ENCODE data around the gene CALN1.
"Not testable (repeated sequence)": the region's sequence is repeated elsewhere in the genome, so short reads cannot be mapped to it uniquely, and the experiment has no call there.

The CALN1 gene

DNA sequence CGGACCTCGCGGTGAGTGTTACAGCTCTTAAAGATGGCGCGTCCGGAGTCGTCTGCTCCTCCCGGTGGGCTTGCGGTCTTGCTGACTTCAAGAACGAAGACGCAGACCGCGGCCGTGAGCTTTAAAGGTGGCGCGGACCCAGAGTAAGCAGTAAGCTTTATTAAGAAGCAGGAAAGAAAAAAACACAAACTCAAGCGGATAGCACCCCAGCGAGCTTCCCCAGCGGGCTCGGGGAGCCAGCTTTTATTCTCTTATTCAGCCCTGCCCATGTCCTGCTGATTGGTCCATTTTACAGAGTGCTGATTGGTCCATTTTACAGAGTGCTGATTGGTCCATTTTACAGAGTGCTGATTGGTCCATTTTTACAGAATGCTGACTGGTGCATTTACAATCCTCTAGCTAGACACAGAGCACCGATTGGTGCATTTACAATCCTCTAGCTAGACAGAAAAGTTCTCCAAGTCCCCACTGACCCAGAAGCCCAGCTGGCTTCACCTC is at the start of gene CALN1:
Gene CALN1, minus strand, starts transcription at position 218 of the 498 bp plus-strand sequence.
- DNase-seq (ENCODE audit: low spot score), result not testable (repeated sequence)

- DNase-seq (ENCODE audit: low spot score), result no peak
Observed at GRCh38 chr7:72453471-72453870, 41.3 kb upstream of the CALN1 start.

DNA sequence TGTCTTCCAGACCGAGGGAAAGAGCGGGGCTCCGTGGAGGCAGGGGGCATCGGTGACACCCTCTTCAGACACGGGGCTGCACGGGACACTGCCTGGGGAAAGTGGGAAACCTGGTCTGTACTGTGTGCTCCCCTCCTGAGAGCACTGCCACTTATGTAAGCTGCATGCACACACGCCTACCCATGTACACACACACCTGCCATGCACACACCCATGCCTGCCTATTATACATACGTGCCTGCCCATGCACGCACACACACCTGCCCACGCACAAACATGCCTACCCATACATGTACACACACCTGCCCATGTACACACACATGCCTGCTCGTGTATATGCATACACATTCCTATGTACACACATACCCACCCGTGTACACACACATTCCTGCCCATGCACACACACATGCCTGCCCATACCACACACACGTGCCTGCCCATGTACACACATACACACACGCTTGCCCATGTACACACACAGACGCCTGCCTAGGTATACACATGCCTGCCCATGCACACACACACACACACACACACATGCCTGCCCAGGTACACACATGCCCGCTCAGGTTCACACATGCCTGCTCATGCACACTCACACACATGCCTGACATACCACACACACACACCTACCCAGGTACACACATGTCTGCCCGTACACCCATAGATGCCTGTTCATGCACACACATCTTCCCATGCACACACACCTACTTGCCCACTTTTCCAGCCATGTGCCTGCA is 35.5 kb upstream of the CALN1 start:
- DNase-seq (ENCODE audit: low spot score), result no peak

GRCh38 chr7:72446591-72447462 is 34.7 kb upstream of the CALN1 start:
- DNase-seq (ENCODE audit: low spot score), result no peak

DNA sequence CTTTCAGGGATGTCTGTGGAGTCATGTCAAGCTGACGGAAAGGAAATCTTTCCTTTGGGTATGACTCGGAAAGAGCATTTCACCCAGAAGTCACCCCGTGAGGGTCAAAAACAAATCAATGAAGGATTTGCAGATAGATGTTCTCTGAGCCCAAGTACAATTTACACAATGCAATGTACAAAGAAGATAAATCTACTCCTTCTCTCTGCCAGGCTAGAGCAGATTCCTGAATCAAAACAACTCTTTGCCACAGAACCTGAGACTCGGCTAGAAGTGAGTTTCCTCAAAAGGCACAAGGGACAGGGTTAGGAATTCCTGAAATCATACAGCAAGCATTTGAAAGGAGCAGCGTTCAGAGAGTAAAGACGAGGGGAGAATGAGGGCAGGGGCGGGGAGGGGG is 34.0 kb upstream of the CALN1 start:
- DNase-seq (ENCODE audit: low spot score), result no peak

- DNase-seq (ENCODE audit: low spot score), result no peak
Observed at GRCh38 chr7:72445580-72445979, 33.4 kb upstream of the CALN1 start.

- DNase-seq (ENCODE audit: low spot score), result no peak
Observed at GRCh38 chr7:72445075-72445474, 32.9 kb upstream of the CALN1 start.

DNA sequence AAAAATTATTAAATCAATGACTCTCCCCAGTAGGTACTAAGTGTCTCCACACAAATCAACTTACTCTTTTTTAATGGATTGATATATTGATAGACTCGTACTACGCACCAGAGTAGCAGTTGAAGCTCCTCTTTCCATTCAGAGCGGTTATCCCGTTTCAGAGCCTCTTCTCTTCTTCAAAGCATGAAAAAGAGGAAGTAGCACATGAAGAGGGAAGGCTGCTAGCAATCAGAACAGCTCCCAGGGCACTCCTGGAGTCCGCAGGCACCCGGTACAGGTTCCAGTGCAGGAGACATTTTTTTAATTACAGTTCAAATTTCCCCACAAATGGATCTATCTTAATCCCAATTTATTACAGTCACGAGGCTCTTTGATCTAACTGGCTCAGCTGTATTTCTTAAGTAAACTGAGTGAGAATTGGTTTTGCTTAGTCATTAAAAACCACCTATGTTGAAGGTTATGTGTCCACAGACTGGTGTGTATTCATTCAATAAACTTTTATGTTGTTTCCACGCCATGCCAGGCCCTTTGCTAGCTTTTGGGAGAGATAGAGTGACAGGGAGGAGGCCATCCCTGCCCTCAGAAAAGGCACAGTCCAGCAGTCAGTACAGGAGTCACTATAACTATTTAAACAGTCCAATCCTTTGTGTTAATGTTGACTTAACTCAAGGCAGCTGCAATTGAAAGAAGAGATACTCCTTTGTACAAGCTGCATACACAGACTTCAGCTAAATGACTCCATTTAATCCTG is 32.1 kb upstream of the CALN1 start:
- DNase-seq (ENCODE audit: low spot score), result no peak

- no peak for DNase-seq (ENCODE audit: low spot score)
Observed at GRCh38 chr7:72441791-72442190, 29.7 kb upstream of the CALN1 start.

DNA sequence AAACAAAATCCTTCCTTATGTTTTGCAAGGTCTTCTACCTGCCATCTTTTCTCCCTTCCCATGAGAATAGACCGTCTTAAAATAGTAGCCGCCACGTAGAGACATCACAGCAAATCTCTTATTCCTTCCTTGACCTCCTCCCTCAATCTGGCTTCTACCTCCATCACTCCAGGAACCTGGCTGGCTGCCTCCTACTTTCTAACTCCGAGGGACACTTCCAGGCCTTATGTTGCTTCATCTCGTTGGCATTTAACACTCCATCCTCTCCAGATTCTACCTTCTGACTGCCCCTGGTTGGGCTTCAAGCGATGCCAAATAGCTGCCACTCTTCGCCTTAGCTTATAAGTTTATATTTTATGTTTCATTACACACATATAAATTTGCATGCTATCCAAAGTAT is 26.4 kb upstream of the CALN1 start:
- no peak for DNase-seq (ENCODE audit: low spot score)

- DNase-seq (ENCODE audit: low spot score), result no peak
Observed at GRCh38 chr7:72437610-72438009, 25.5 kb upstream of the CALN1 start.

GRCh38 chr7:72437061-72437585 is 25.0 kb upstream of the CALN1 start:
- DNase-seq (ENCODE audit: low spot score), result no peak

GRCh38 chr7:72435925-72436480 is 23.9 kb upstream of the CALN1 start:
- no peak for DNase-seq (ENCODE audit: low spot score)

- DNase-seq (ENCODE audit: low spot score), result no peak
Observed at GRCh38 chr7:72435366-72435765, 23.2 kb upstream of the CALN1 start.

DNA sequence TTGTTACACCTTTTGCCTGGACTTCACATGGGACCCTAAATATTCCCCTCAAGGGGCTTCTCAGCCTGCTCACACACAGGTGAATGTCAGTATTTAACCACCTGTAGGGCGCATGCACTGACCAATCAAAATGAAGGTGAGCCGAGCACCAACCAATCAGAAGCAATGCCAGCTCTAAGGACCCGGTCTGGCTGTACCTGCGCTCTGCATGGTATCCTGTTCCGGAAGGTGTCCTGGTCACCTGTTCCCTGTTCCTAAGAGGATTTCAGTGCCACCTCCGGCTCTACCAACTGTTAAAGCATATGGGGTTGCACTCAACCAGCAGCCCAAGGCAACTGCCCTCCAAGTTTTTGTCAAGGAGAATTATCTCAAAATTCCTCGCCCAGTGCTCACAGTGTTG is 18.4 kb upstream of the CALN1 start:
- DNase-seq (ENCODE audit: low spot score), result no peak

- no peak for DNase-seq (ENCODE audit: low spot score)
Observed at GRCh38 chr7:72429316-72429715, 17.2 kb upstream of the CALN1 start.

GRCh38 chr7:72416846-72417245 is 4.7 kb upstream of the CALN1 start:
- DNase-seq (ENCODE audit: low spot score), result no peak

DNA sequence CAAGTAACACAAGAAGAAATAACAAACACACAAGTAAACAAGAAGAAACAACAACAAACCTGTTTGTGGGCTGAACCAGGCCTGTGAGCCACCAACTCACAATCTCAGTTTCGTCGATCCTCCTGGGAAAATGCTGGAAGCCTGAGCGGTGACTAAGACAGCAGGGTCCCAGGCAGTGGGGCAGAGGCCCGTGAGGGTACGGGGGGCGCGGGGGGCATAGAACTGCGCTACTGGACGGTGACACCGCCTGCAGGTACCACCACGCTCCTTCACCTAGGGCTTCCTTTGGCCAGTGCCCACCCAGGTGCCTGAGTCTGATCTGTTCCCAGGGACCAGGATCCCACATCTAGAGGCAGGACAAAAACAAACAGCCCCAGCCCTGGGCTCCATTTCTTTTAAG is 3.4 kb upstream of the CALN1 start:
- DNase-seq (ENCODE audit: low spot score), result no peak

DNA sequence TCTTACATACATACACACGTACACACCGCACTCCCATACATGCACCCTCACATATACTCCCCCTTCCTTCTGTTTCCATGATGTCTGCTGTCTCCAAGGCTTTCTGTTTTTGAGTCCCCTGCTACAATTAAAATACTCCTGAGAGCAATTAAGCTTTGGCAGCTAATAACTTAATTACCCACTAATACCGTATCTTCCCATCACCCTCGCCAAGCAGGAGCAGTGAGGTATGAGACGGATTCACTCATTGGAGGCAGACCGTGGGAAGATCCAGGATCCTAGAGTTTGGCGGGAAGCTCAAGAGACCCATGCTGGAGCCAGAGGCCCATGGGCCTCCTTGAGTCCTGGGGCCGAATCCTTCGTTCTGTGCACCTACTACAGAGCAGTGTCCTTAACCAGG is 1.7 kb upstream of the CALN1 start:
- no peak for DNase-seq (ENCODE audit: low spot score)

DNA sequence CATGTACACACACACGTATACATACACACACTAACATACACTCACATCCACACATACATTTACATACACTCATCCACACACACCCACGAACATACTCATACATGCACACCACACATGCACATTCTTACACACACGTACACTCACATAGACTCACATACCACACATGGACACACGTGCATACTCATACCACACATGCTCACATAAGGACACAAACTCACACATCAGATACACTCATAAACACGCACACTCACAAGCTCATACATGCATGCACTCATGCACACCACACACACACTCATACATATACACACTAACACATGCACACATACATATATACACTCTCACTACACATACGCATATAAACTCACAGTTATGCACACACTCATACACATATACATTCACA is 1.2 kb upstream of the CALN1 start:
- DNase-seq (ENCODE audit: low spot score), result no peak

- DNase-seq (ENCODE audit: low spot score), result no peak
Observed at GRCh38 chr7:72411419-72411818, 719 bp downstream of the CALN1 start.

- no peak for DNase-seq (ENCODE audit: low spot score)
Observed at GRCh38 chr7:72409638-72410015, 2.5 kb downstream of the CALN1 start.

Measured in kidney tubule cell (primary cell).